ENCODE measurements around the gene RBM23. TPM values are rescaled to one million over a fixed set of nuclear protein-coding genes. Genes with fewer than 3 reads are reported as not detected.

The RBM23 gene
- total and polyA plus RNA-seq, 9 of the 15 experiments (the other 6 are each of a cell fraction or from before 2014, with no cell fraction given), result 46.0 to 102 (median 58.5) TPM

DNA sequence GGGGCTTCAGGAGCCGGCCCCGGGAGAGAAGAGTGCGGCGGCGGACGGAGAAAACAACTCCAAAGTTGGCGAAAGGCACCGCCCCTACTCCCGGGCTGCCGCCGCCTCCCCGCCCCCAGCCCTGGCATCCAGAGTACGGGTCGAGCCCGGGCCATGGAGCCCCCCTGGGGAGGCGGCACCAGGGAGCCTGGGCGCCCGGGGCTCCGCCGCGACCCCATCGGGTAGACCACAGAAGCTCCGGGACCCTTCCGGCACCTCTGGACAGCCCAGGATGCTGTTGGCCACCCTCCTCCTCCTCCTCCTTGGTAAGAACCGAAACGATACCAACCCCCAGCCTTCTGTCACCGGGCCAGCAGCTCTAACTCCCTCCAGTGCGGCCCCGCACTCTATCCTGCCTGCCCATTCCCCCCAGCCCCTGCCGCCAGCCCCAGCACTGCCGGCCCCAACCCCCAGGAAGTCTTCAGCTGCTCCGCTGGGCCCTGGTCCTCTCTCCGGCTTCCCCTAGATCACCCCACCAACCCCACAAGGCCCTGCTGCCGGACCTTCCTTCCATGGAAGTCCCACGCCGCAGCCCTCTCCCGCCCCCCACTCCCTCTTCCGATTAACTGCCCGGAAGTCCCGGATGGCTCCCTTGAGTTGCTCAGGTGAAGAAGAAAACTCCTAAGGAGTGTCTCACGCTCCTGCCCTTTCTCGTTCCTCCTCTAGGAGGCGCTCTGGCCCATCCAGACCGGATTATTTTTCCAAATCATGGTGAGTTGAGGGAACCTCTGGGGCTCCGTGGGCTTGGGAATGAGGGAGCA lies 46.7 kb downstream of the RBM23 start (continued):
- TF ChIP-seq POLR3A (IDR thresholded peaks at IDR 0.05; ENCODE audit: borderline replicate concordance, extremely low read depth, insufficient read depth, insufficient read length) (no peak), CHD1 (IDR thresholded peaks at IDR 0.05; ENCODE audit: low read length) (peak; percentile 25), TAF1 (IDR thresholded peaks at IDR 0.05; ENCODE audit: control insufficient read depth, extremely low read depth, insufficient read depth, low read length, severe bottlenecking) (peak; percentile 53), HIVEP1 (CRISPR knock-in tag; IDR thresholded peaks at IDR 0.05) (no peak), MTA3 (IDR thresholded peaks at IDR 0.05; ENCODE audit: borderline replicate concordance) (0 out of 2 replicates have a peak, but pooled peaks have one; percentile 7), SPI1 (IDR thresholded peaks at IDR 0.05; ENCODE audit: borderline replicate concordance, low read depth, low read length) (peak; percentile 43; the same call in 1 of the 2 replicates), U2AF1 (optimal IDR thresholded peaks at IDR 0.05; ENCODE audit: low read depth, low read length) (peak; percentile 12), SMARCA5 (IDR thresholded peaks at IDR 0.05) (no peak), LCOR (CRISPR knock-in tag; IDR thresholded peaks at IDR 0.05) (peak; percentile 56; the same call in 1 of the 2 replicates), KDM2B (CRISPR knock-in tag; IDR thresholded peaks at IDR 0.05) (no peak), ZNF384 (IDR thresholded peaks at IDR 0.05; ENCODE audit: low read depth, low read length) (no peak), HLTF (IDR thresholded peaks at IDR 0.05) (no peak), KLF16 (IDR thresholded peaks at IDR 0.05) (0 out of 2 replicates have a peak, but pooled peaks have one; percentile 65), C11orf30 (IDR thresholded peaks at IDR 0.05; ENCODE audit: low read depth) (peak; percentile 48; the same call in 1 of the 2 replicates), HEY1 (CRISPR knock-in tag; IDR thresholded peaks at IDR 0.05; ENCODE audit: borderline replicate concordance) (no peak), GATAD2B (IDR thresholded peaks at IDR 0.05; ENCODE audit: borderline replicate concordance) (no peak), TOE1 (IDR thresholded peaks at IDR 0.05; ENCODE audit: borderline replicate concordance) (no peak), TOE1 (CRISPR knock-in tag; IDR thresholded peaks at IDR 0.05; ENCODE audit: borderline replicate concordance, low read depth) (no peak), SLC30A9 (CRISPR knock-in tag; IDR thresholded peaks at IDR 0.05) (no peak)
- TF ChIP-seq, protein P1, sequence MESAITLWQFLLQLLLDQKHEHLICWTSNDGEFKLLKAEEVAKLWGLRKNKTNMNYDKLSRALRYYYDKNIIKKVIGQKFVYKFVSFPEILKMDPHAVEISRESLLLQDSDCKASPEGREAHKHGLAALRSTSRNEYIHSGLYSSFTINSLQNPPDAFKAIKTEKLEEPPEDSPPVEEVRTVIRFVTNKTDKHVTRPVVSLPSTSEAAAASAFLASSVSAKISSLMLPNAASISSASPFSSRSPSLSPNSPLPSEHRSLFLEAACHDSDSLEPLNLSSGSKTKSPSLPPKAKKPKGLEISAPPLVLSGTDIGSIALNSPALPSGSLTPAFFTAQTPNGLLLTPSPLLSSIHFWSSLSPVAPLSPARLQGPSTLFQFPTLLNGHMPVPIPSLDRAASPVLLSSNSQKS (CRISPR knock-in tag; IDR thresholded peaks at IDR 0.05), result no peak
- TF ChIP-seq, protein P2, sequence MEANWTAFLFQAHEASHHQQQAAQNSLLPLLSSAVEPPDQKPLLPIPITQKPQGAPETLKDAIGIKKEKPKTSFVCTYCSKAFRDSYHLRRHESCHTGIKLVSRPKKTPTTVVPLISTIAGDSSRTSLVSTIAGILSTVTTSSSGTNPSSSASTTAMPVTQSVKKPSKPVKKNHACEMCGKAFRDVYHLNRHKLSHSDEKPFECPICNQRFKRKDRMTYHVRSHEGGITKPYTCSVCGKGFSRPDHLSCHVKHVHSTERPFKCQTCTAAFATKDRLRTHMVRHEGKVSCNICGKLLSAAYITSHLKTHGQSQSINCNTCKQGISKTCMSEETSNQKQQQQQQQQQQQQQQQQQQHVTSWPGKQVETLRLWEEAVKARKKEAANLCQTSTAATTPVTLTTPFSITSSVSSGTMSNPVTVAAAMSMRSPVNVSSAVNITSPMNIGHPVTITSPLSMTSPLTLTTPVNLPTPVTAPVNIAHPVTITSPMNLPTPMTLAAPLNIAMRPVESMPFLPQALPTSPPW (CRISPR knock-in tag; IDR thresholded peaks at IDR 0.05), result peak; percentile 5; the same call in 1 of the 2 replicates
- TF ChIP-seq, protein P3, sequence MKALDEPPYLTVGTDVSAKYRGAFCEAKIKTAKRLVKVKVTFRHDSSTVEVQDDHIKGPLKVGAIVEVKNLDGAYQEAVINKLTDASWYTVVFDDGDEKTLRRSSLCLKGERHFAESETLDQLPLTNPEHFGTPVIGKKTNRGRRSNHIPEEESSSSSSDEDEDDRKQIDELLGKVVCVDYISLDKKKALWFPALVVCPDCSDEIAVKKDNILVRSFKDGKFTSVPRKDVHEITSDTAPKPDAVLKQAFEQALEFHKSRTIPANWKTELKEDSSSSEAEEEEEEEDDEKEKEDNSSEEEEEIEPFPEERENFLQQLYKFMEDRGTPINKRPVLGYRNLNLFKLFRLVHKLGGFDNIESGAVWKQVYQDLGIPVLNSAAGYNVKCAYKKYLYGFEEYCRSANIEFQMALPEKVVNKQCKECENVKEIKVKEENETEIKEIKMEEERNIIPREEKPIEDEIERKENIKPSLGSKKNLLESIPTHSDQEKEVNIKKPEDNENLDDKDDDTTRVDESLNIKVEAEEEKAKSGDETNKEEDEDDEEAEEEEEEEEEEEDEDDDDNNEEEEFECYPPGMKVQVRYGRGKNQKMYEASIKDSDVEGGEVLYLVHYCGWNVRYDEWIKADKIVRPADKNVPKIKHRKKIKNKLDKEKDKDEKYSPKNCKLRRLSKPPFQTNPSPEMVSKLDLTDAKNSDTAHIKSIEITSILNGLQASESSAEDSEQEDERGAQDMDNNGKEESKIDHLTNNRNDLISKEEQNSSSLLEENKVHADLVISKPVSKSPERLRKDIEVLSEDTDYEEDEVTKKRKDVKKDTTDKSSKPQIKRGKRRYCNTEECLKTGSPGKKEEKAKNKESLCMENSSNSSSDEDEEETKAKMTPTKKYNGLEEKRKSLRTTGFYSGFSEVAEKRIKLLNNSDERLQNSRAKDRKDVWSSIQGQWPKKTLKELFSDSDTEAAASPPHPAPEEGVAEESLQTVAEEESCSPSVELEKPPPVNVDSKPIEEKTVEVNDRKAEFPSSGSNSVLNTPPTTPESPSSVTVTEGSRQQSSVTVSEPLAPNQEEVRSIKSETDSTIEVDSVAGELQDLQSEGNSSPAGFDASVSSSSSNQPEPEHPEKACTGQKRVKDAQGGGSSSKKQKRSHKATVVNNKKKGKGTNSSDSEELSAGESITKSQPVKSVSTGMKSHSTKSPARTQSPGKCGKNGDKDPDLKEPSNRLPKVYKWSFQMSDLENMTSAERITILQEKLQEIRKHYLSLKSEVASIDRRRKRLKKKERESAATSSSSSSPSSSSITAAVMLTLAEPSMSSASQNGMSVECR (CRISPR knock-in tag; IDR thresholded peaks at IDR 0.05), result peak; percentile 11

Measured in K562 (cell line).